Measurements from ENCODE around the gene GRIK3.

The GRIK3 gene

GRCh38 chr1:36879613-36880012 is 154.7 kb downstream of the GRIK3 start:
- Histone ChIP-seq H3K36me3 (ENCODE audit: control insufficient read depth, low read length) (no peaks in the 10 kb centered on the region), H4K20me1 (ENCODE audit: control insufficient read depth, insufficient read depth, low read depth, low read length) (no peaks in the 10 kb centered on the region), H3F3A (ENCODE audit: control insufficient read depth, insufficient read depth) (no peaks in the 10 kb centered on the region), H3K4me2 (ENCODE audit: low read length) (no peak overlapping the region), H3K9me2 (replicated peaks; ENCODE audit: control insufficient read depth, low read length) (no peaks in the 10 kb centered on the region), H3K27me3 (ENCODE audit: control insufficient read depth, low read length) (peaks cover 15% of the 10 kb centered on the region; the same call in 1 of the 2 replicates), H3K4me3 (ENCODE audit: low read length) (no peak overlapping the region), H3K27ac (ENCODE audit: low read depth, low read length) (no peak overlapping the region), H3K4me1 (ENCODE audit: control insufficient read depth, low read length) (no peaks in the 10 kb centered on the region), H3K79me2 (ENCODE audit: control insufficient read depth, low read length) (no peaks in the 10 kb centered on the region), H3K9me3 (ENCODE audit: control insufficient read depth, insufficient read depth, low read length) (no peaks in the 10 kb centered on the region)
- TF ChIP-seq, protein P1, sequence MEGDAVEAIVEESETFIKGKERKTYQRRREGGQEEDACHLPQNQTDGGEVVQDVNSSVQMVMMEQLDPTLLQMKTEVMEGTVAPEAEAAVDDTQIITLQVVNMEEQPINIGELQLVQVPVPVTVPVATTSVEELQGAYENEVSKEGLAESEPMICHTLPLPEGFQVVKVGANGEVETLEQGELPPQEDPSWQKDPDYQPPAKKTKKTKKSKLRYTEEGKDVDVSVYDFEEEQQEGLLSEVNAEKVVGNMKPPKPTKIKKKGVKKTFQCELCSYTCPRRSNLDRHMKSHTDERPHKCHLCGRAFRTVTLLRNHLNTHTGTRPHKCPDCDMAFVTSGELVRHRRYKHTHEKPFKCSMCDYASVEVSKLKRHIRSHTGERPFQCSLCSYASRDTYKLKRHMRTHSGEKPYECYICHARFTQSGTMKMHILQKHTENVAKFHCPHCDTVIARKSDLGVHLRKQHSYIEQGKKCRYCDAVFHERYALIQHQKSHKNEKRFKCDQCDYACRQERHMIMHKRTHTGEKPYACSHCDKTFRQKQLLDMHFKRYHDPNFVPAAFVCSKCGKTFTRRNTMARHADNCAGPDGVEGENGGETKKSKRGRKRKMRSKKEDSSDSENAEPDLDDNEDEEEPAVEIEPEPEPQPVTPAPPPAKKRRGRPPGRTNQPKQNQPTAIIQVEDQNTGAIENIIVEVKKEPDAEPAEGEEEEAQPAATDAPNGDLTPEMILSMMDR (IDR thresholded peaks at IDR 0.05; ENCODE audit: low read depth, low read length, poor library complexity, severe bottlenecking): no peak
- no peak for TF ChIP-seq EZH2phosphoT487 (IDR thresholded peaks at IDR 0.05; ENCODE audit: borderline replicate concordance, low read length)

DNA sequence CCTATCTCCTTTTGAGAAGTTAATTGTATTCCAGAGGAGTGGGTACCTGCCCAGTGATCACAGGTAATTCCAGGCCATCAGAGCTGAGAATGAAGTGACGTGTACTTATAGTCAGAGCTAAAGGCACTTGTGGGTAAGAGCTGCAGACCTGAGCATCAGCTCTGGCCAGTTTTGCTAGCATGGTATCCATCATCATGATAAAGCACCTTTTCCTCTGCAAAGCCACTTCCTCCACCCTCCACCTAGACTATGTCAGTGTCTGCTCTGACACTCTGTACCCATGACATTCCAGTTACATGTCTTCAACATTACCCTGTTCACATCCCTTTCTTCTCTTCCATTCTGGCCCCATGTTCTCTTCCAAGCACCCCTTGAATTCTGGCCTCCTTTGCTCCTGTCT is 157.3 kb downstream of the GRIK3 start:
- H3F3A ChIP-seq (ENCODE audit: control insufficient read depth, insufficient read depth): no peaks in the 10 kb centered on the region
- H3K4me2 ChIP-seq (ENCODE audit: low read length): no peak overlapping the region
- H3K79me2 ChIP-seq (ENCODE audit: control insufficient read depth, low read length): no peaks in the 10 kb centered on the region
- TF ChIP-seq, protein P1 (IDR thresholded peaks at IDR 0.05; ENCODE audit: low read depth, low read length, poor library complexity, severe bottlenecking): no peak
- no peak overlapping the region for H3K4me3 ChIP-seq (ENCODE audit: low read length)
- no peaks in the 10 kb centered on the region for H4K20me1 ChIP-seq (ENCODE audit: control insufficient read depth, insufficient read depth, low read depth, low read length)
- H3K27me3 ChIP-seq (ENCODE audit: control insufficient read depth, low read length): peaks cover 12% of the 10 kb centered on the region; the same call in 1 of the 2 replicates
- no peaks in the 10 kb centered on the region for H3K36me3 ChIP-seq (ENCODE audit: control insufficient read depth, low read length)
- H3K27ac ChIP-seq (ENCODE audit: low read depth, low read length): no peak overlapping the region
- H3K9me2 ChIP-seq (replicated peaks; ENCODE audit: control insufficient read depth, low read length): no peaks in the 10 kb centered on the region
- H3K4me1 ChIP-seq (ENCODE audit: control insufficient read depth, low read length): no peaks in the 10 kb centered on the region
- H3K9me3 ChIP-seq (ENCODE audit: control insufficient read depth, insufficient read depth, low read length): no peaks in the 10 kb centered on the region

GRCh38 chr1:36874271-36875060 is 159.8 kb downstream of the GRIK3 start:
- Histone ChIP-seq H4K20me1 (ENCODE audit: control insufficient read depth, insufficient read depth, low read depth, low read length) (no peaks in the 10 kb centered on the region), H3K27me3 (ENCODE audit: control insufficient read depth, low read length) (peaks cover 12% of the 10 kb centered on the region; the same call in 1 of the 2 replicates), H3K9me2 (replicated peaks; ENCODE audit: control insufficient read depth, low read length) (no peaks in the 10 kb centered on the region), H3K4me1 (ENCODE audit: control insufficient read depth, low read length) (no peaks in the 10 kb centered on the region), H3K4me2 (ENCODE audit: low read length) (no peak overlapping the region), H3K9me3 (ENCODE audit: control insufficient read depth, insufficient read depth, low read length) (no peaks in the 10 kb centered on the region), H3K4me3 (ENCODE audit: low read length) (no peak overlapping the region), H3F3A (ENCODE audit: control insufficient read depth, insufficient read depth) (no peaks in the 10 kb centered on the region), H3K27ac (ENCODE audit: low read depth, low read length) (no peak overlapping the region), H3K79me2 (ENCODE audit: control insufficient read depth, low read length) (no peaks in the 10 kb centered on the region), H3K36me3 (ENCODE audit: control insufficient read depth, low read length) (no peaks in the 10 kb centered on the region)
- TF ChIP-seq EZH2phosphoT487 (IDR thresholded peaks at IDR 0.05; ENCODE audit: borderline replicate concordance, low read length): no peak
- TF ChIP-seq, protein P1 (IDR thresholded peaks at IDR 0.05; ENCODE audit: low read depth, low read length, poor library complexity, severe bottlenecking): no peak

Data from DOHH2 (cell line).